HEK293 (cell line): ENCODE measurements around the gene CYP4F11.
"Not testable (repeated sequence)": the region's sequence is repeated elsewhere in the genome, so short reads cannot be mapped to it uniquely, and the experiment has no call there.

ENCODE experiments used
- CTCF ChIA-PET: fragments of 350-600 bp; formaldehyde crosslinking; extraction: SDS; loops from one replicate; lab custom pipeline; 2021; ENCODE audit warnings: antibody characterized with exemption; lab: Yijun Ruan, JAX
- POLR2A ChIA-PET: fragments of 300-600 bp; formaldehyde crosslinking; extraction: SDS; loops from one replicate; lab custom pipeline; 2020; ENCODE audit warnings: antibody characterized with exemption, inconsistent platforms; lab: Yijun Ruan, JAX
- H3K27ac ChIP-seq: fragments of 200-500 bp; sonication (Bioruptor generic); 2 replicates; pipeline ENCODE4 v1.5.1; 2014; ENCODE audit warnings: low read depth, low read length, control low read depth, inconsistent platforms; ENCODE audit errors: extremely low read depth
- H3K36me3 ChIP-seq, 2 experiments: fragments of 200-500 bp in 1 of 2; sonication (Bioruptor generic) in 1 of 2; 1 replicate in 1 of 2; 2 replicates in 1 of 2; pipeline ENCODE4 v1.5.1; 2014 to 2017; ENCODE audit warnings: inconsistent platforms in 2 of 2, low read length in 2 of 2; ENCODE audit not compliant: control insufficient read depth in 2 of 2, insufficient read depth in 1 of 2
- H3K4me1 ChIP-seq: fragments of 200-500 bp; sonication (Bioruptor generic); 2 replicates; pipeline ENCODE4 v1.5.1; 2014; ENCODE audit warnings: mild to moderate bottlenecking, low read length, inconsistent platforms; ENCODE audit not compliant: control insufficient read depth, insufficient read depth
- H3K4me3 ChIP-seq: 2 replicates; pipeline ENCODE4 v1.5.1; 2011; ENCODE audit warnings: low read depth, mild to moderate bottlenecking, control low read depth, low read length, moderate library complexity
- H3K9me3 ChIP-seq: fragments of 200-500 bp; sonication (Bioruptor generic); 2 replicates; pipeline ENCODE4 v1.5.1; 2014; ENCODE audit warnings: low read depth, low read length, inconsistent platforms; ENCODE audit not compliant: control insufficient read depth, insufficient read depth
- MZF1 ChIP-seq: fragments of 450-650 bp; formaldehyde crosslinking; IDR thresholded peaks from 2 replicates; pipeline ENCODE4 v1.5.1; 2017; ENCODE audit warnings: missing biosample characterization, missing genetic modification characterization, borderline replicate concordance
- SCRT1 ChIP-seq: fragments of 450-650 bp; formaldehyde crosslinking; IDR thresholded peaks from 2 replicates; pipeline ENCODE4 v1.5.1; 2016; ENCODE audit warnings: missing biosample characterization, missing genetic modification characterization, borderline replicate concordance
- YY2 ChIP-seq: fragments of 450-650 bp; formaldehyde crosslinking; IDR thresholded peaks from 2 replicates; pipeline ENCODE4 v1.5.1; 2016; ENCODE audit warnings: missing biosample characterization, missing genetic modification characterization
- ZBTB48 ChIP-seq: fragments of 450-650 bp; formaldehyde crosslinking; IDR thresholded peaks from 2 replicates; pipeline ENCODE4 v1.5.1; 2016; ENCODE audit warnings: missing biosample characterization, missing genetic modification characterization
- ZFHX2 ChIP-seq: fragments of 450-650 bp; formaldehyde crosslinking; conservative IDR thresholded peaks from 2 replicates; pipeline ENCODE4 v1.5.1; 2016; ENCODE audit warnings: missing biosample characterization, missing genetic modification characterization
- ZNF140 ChIP-seq: fragments of 450-650 bp; formaldehyde crosslinking; IDR thresholded peaks from 2 replicates; pipeline ENCODE4 v1.5.1; 2016; ENCODE audit warnings: missing biosample characterization, missing genetic modification characterization
- ZNF202 ChIP-seq: fragments of 450-650 bp; formaldehyde crosslinking; IDR thresholded peaks from 2 replicates; pipeline ENCODE4 v1.5.1; 2016; ENCODE audit warnings: missing biosample characterization, missing genetic modification characterization, borderline replicate concordance
- ZNF211 ChIP-seq: fragments of 450-650 bp; formaldehyde crosslinking; IDR thresholded peaks from 2 replicates; pipeline ENCODE4 v1.5.1; 2016; ENCODE audit warnings: low read depth, missing biosample characterization, missing genetic modification characterization
- ZNF24 ChIP-seq: fragments of 450-650 bp; formaldehyde crosslinking; IDR thresholded peaks from 2 replicates; pipeline ENCODE4 v1.5.1; 2016; ENCODE audit warnings: missing biosample characterization, missing genetic modification characterization
- ZNF280D ChIP-seq: fragments of 450-650 bp; formaldehyde crosslinking; IDR thresholded peaks from 2 replicates; pipeline ENCODE4 v1.5.1; 2016; ENCODE audit warnings: missing biosample characterization, missing genetic modification characterization
- ZNF501 ChIP-seq: fragments of 450-650 bp; formaldehyde crosslinking; IDR thresholded peaks from 2 replicates; pipeline ENCODE4 v1.5.1; 2016; ENCODE audit warnings: missing biosample characterization, missing genetic modification characterization
- ZNF514 ChIP-seq: fragments of 450-650 bp; formaldehyde crosslinking; IDR thresholded peaks from 2 replicates; pipeline ENCODE4 v1.5.1; 2016; ENCODE audit warnings: missing biosample characterization, missing genetic modification characterization
- ZNF530 ChIP-seq: fragments of 450-650 bp; formaldehyde crosslinking; IDR thresholded peaks from 2 replicates; pipeline ENCODE4 v1.5.1; 2016; ENCODE audit warnings: low read depth, missing biosample characterization, missing genetic modification characterization
- ZNF580 ChIP-seq: fragments of 450-650 bp; formaldehyde crosslinking; IDR thresholded peaks from 2 replicates; pipeline ENCODE4 v1.5.1; 2016; ENCODE audit warnings: missing biosample characterization, missing genetic modification characterization
- ZNF600 ChIP-seq: fragments of 450-650 bp; formaldehyde crosslinking; IDR thresholded peaks from 2 replicates; pipeline ENCODE4 v1.5.1; 2016; ENCODE audit warnings: missing biosample characterization, missing genetic modification characterization
- ZNF768 ChIP-seq: fragments of 450-650 bp; formaldehyde crosslinking; IDR thresholded peaks from 2 replicates; pipeline ENCODE4 v1.5.1; 2018; ENCODE audit warnings: missing biosample characterization, mild to moderate bottlenecking, missing genetic modification characterization
- ZNF785 ChIP-seq: fragments of 450-650 bp; formaldehyde crosslinking; IDR thresholded peaks from 2 replicates; pipeline ENCODE4 v1.5.1; 2016; ENCODE audit warnings: missing biosample characterization, missing genetic modification characterization
- TF ChIP-seq, protein P1 (sequence below): fragments of 450-650 bp; formaldehyde crosslinking; IDR thresholded peaks from 2 replicates; pipeline ENCODE4; 2016; ENCODE audit warnings: missing biosample characterization, missing genetic modification characterization
- TF ChIP-seq, protein P2 (sequence below): fragments of 450-650 bp; IDR thresholded peaks from 2 replicates; pipeline ENCODE4 v1.5.1; 2018; ENCODE audit warnings: missing biosample characterization, mild to moderate bottlenecking, missing genetic modification characterization

CYP4F11 gene

GRCh38 chr19:15933761-15934331 lies 483 bp downstream of the CYP4F11 start:
- H3K36me3 ChIP-seq, H3K27ac ChIP-seq, CTCF ChIA-PET, H3K4me1 ChIP-seq, H3K9me3 ChIP-seq, H3K4me3 ChIP-seq: not testable (repeated sequence)
- POLR2A ChIA-PET: interaction anchor here (0.7 kb wide), 1 partner anchor 13 kb away, joined by 3 read pairs; no protein-coding TSS in a partner anchor

DNA sequence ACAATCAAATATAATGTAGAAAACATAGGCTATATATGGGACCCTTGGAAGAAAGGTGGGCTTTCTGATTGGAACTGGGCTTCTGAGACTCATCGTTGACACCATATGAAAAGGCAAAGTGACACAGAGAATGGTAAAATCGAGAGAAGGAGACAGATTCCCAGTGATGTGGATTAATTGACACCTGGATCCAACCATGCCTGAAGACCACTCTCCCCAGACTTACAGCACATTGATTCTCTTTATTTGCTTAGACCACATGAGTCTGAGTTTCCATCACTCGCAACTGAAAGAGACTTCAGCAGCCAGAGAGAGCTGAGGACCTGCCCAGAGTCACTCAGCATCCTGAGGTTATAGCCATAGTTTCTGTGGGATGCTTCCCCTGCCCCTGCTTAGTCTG lies 6.0 kb downstream of the CYP4F11 start:
- H3K36me3 ChIP-seq: no peaks in the 10 kb centered on the region
- H3K9me3 ChIP-seq: no peaks in the 10 kb centered on the region
- TF ChIP-seq ZNF530 (tag by site-specific recombination) (no peak), ZNF785 (tag by site-specific recombination) (no peak), ZNF211 (tag by site-specific recombination) (no peak), ZNF202 (tag by site-specific recombination) (no peak), ZNF768 (no peak), ZNF514 (tag by site-specific recombination) (no peak), YY2 (tag by site-specific recombination) (no peak), ZNF24 (tag by site-specific recombination) (no peak)
- ChIA-PET CTCF (no interaction called here), POLR2A (no interaction called here)
- no peak overlapping the region for H3K4me3 ChIP-seq
- H3K27ac ChIP-seq: no peak overlapping the region
- H3K4me1 ChIP-seq: no peaks in the 10 kb centered on the region

DNA sequence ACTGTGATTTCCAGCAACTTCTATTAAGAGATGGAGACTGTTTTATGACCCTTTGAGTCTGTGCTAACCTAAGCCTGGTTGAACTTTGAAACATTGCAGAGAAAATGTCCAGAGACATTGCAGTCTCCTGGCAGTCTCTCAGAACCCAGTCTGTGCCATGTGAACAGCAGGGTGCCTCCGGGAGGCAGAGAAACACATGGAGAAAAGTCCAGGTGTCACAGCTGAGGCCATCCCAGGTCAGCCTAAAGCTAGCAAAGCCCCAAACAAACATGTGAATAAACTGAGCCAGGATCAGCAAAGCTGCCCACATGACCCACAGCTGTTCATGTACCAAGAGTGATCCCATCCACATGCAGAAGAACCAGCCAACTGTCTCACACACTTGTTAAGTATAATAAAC lies 7.8 kb downstream of the CYP4F11 start:
- POLR2A ChIA-PET: interaction anchor here (0.6 kb wide), 1 partner anchor 165 kb away, joined by 3 read pairs; no protein-coding TSS in a partner anchor
- CTCF ChIA-PET: no interaction called here
- Histone ChIP-seq H3K9me3 (no peaks in the 10 kb centered on the region), H3K27ac (no peak overlapping the region), H3K4me1 (no peaks in the 10 kb centered on the region), H3K4me3 (no peak overlapping the region), H3K36me3 (no peaks in the 10 kb centered on the region)
- TF ChIP-seq, protein P1, sequence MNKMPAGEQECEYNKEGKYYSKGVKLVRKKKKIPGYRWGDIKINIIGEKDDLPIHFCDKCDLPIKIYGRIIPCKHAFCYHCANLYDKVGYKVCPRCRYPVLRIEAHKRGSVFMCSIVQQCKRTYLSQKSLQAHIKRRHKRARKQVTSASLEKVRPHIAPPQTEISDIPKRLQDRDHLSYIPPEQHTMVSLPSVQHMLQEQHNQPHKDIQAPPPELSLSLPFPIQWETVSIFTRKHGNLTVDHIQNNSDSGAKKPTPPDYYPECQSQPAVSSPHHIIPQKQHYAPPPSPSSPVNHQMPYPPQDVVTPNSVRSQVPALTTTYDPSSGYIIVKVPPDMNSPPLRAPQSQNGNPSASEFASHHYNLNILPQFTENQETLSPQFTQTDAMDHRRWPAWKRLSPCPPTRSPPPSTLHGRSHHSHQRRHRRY (tag by site-specific recombination): no peak
- TF ChIP-seq SCRT1 (no peak), ZNF280D (no peak), ZFHX2 (no peak), ZNF501 (tag by site-specific recombination) (no peak), MZF1 (tag by site-specific recombination) (no peak), ZNF140 (no peak), ZNF580 (tag by site-specific recombination) (no peak), ZNF600 (tag by site-specific recombination) (no peak), ZBTB48 (tag by site-specific recombination) (no peak)
- TF ChIP-seq, protein P2, sequence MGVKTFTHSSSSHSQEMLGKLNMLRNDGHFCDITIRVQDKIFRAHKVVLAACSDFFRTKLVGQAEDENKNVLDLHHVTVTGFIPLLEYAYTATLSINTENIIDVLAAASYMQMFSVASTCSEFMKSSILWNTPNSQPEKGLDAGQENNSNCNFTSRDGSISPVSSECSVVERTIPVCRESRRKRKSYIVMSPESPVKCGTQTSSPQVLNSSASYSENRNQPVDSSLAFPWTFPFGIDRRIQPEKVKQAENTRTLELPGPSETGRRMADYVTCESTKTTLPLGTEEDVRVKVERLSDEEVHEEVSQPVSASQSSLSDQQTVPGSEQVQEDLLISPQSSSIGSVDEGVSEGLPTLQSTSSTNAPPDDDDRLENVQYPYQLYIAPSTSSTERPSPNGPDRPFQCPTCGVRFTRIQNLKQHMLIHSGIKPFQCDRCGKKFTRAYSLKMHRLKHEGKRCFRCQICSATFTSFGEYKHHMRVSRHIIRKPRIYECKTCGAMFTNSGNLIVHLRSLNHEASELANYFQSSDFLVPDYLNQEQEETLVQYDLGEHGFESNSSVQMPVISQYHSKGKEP (tag by site-specific recombination): no peak
